ENCODE results near the gene ZNF423. TPM values are rescaled to one million over a fixed set of nuclear protein-coding genes. Genes with fewer than 3 reads are reported as not detected.

The ZNF423 gene
- total and polyA plus RNA-seq, 2 of the 13 experiments (the other 11 are each of a cell fraction or from before 2014, with no cell fraction given), result 0.07 to 0.31 TPM

DNA sequence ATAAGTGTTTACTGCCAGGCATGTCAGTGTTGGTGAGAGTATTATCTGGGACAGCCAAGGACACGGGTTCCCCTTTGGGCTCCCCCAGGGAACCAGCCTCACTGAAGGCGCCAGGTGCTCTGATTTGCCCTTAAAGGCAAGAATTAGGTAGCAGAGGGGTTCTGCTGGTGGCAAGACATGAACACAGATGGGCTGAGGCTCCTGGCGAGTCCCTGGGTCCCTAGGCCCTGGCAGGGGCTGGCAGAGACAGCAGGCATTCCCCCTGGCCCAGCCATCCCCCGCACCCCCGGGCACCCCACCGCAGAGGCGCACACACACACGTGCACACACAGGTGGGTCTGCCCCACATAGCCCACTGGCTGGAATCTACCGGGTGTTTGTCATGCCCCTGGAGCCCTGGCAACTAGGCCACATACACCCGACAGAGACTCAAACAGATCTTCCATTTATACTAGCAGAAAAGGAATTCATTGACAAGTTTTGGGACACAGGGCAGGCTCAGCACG is 329.0 kb downstream of the ZNF423 start:
- FAIRE-seq, result no peak
- H3K4me3 ChIP-seq (replicated peaks in 1 of 3; ENCODE audit: insufficient read depth in 1 of 3, low read depth in 2 of 3, low read length in 3 of 3), result no peak overlapping the region
- WGBS (ENCODE audit: low lambda C conversion rate), result 16% methylated on average over 4 of the region's 11 CpGs
- H2AFZ ChIP-seq (ENCODE audit: low read length), result no peak overlapping the region
- H3K27ac ChIP-seq (ENCODE audit: extremely low read length, insufficient read depth, low read length), result no peak overlapping the region
- no peaks in the 10 kb centered on the region for H3K9me3 ChIP-seq (ENCODE audit: low read length)
- CTCF ChIA-PET (ENCODE audit: low intra/inter-chr PET ratio, low total read pairs), result no interaction called here
- peaks cover 5 to 25% of the 10 kb centered on the region in 2 experiments; a peak in 4 of 5 replicates for H3K27me3 ChIP-seq (ENCODE audit: control insufficient read depth in 1 of 2, insufficient read depth in 2 of 2, low read length in 2 of 2)
- BruUV-seq (replicated peaks), result no TSS peak
- POLR2A ChIA-PET, result no interaction called here
- no peaks in the 10 kb centered on the region for H3K4me1 ChIP-seq (ENCODE audit: insufficient read depth, low read length)
- no peak overlapping the region for H3K4me2 ChIP-seq (ENCODE audit: low read depth, low read length)
- DNase-seq (ENCODE audit: low spot score), result no peak
- no peaks in the 10 kb centered on the region for H3K79me2 ChIP-seq (ENCODE audit: insufficient read depth, low read length)
- in situ Hi-C loops (cut with HindIII; ENCODE audit: extremely low pct_ligation_motif_present, low pct_unique_long_range_greater_than_20kb), result no loop called here
- intact Hi-C loops (cut with micrococcal nuclease; ENCODE audit: unreplicated experiment), result no loop called here
- H3K9ac ChIP-seq (ENCODE audit: insufficient read depth, low read depth, low read length), result no peak overlapping the region
- H4K20me1 ChIP-seq (ENCODE audit: insufficient read depth, low read length), result no peaks in the 10 kb centered on the region
- ATAC-seq, result no peak
- TF ChIP-seq ZNF263 (CRISPR knock-in tag; IDR thresholded peaks at IDR 0.05) (no peak), ZNF615 (CRISPR knock-in tag; IDR thresholded peaks at IDR 0.05; ENCODE audit: borderline replicate concordance) (no peak), NFYB (CRISPR knock-in tag; IDR thresholded peaks at IDR 0.05) (no peak), DDIT3 (CRISPR knock-in tag; IDR thresholded peaks at IDR 0.05) (no peak), CBX1 (IDR thresholded peaks at IDR 0.05; ENCODE audit: low read depth) (no peak), HNF4A (CRISPR knock-in tag; IDR thresholded peaks at IDR 0.05) (no peak)
- TF ChIP-seq, protein P1, sequence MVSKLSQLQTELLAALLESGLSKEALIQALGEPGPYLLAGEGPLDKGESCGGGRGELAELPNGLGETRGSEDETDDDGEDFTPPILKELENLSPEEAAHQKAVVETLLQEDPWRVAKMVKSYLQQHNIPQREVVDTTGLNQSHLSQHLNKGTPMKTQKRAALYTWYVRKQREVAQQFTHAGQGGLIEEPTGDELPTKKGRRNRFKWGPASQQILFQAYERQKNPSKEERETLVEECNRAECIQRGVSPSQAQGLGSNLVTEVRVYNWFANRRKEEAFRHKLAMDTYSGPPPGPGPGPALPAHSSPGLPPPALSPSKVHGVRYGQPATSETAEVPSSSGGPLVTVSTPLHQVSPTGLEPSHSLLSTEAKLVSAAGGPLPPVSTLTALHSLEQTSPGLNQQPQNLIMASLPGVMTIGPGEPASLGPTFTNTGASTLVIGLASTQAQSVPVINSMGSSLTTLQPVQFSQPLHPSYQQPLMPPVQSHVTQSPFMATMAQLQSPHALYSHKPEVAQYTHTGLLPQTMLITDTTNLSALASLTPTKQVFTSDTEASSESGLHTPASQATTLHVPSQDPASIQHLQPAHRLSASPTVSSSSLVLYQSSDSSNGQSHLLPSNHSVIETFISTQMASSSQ (IDR thresholded peaks at IDR 0.05; ENCODE audit: low read depth), result no peak
- TF ChIP-seq, protein P1 (CRISPR knock-in tag; IDR thresholded peaks at IDR 0.05; ENCODE audit: borderline replicate concordance), result no peak
- TF ChIP-seq, protein P2, sequence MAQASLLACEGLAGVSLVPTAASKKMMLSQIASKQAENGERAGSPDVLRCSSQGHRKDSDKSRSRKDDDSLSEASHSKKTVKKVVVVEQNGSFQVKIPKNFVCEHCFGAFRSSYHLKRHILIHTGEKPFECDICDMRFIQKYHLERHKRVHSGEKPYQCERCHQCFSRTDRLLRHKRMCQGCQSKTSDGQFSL (CRISPR knock-in tag; IDR thresholded peaks at IDR 0.05), result no peak
- H3K36me3 ChIP-seq (replicated peaks in 1 of 2; ENCODE audit: control insufficient read depth in 1 of 2, insufficient read depth in 2 of 2, low read length in 2 of 2), result no peaks in the 10 kb centered on the region

Measured in HepG2 (cell line).